HepG2 (cell line): Measurements from ENCODE around the gene CST8. TPM values are rescaled to one million over a fixed set of nuclear protein-coding genes. Genes with fewer than 3 reads are reported as not detected.

ENCODE experiments used
- ATAC-seq: fragments of 200-7000 bp; cut with Tn5 transposase; 3 replicates; pipeline ENCODE4 v1.9.1; 2020; ENCODE audit warnings: mild to moderate bottlenecking, moderate library complexity
- BruUV-seq: library from RNA; stranded (reverse); fragments of 400-500 nt; replicated peaks from 2 replicates; lab custom pipeline; 2021; lab: Mats Ljungman, UMichigan
- CTCF ChIA-PET: fragments of 300-600 bp; formaldehyde crosslinking; extraction: SDS; loops from one replicate; lab custom pipeline; 2021; ENCODE audit warnings: low total read pairs, inconsistent platforms, low intra/inter-chr PET ratio; lab: Yijun Ruan, JAX
- POLR2A ChIA-PET: fragments of 350-600 bp; sonication (Branson Sonifier 250); formaldehyde crosslinking; loops from one replicate; lab custom pipeline; 2020; ENCODE audit warnings: antibody characterized with exemption, inconsistent platforms; lab: Yijun Ruan, JAX
- DNase-seq: peaks from one replicate; pipeline ENCODE4 v3.0.0-alpha.2; 2015; ENCODE audit warnings: low spot score
- FAIRE-seq: peaks from 3 replicates; lab custom pipeline; 2011; peaks lifted over from hg19 to GRCh38; lab: Jason Lieb, UNC
- H2AFZ ChIP-seq: one replicate; pipeline ENCODE4 v1.6.1; 2011; ENCODE audit warnings: low read length, inconsistent platforms
- H3K27ac ChIP-seq: fragments of 300-600 bp; 3 replicates; pipeline ENCODE4 v1.8.0; 2011; ENCODE audit warnings: mixed run types, mild to moderate bottlenecking, mixed read lengths, low read length, inconsistent platforms; ENCODE audit not compliant: insufficient read depth; ENCODE audit errors: extremely low read length
- H3K27me3 ChIP-seq, 2 experiments: fragments of 200-600 bp in 1 of 2; 2 replicates in 1 of 2; 3 replicates in 1 of 2; pipeline versions ENCODE4 v1.6.0 to v1.8.0; 2011; ENCODE audit warnings: low read length in 2 of 2, mild to moderate bottlenecking in 2 of 2, moderate library complexity in 2 of 2, inconsistent platforms in 1 of 2; ENCODE audit not compliant: insufficient read depth in 2 of 2, control insufficient read depth in 1 of 2
- H3K36me3 ChIP-seq, 2 experiments: fragments of 200-600 bp in 1 of 2; replicated peaks in 1 of 2; 2 replicates in 1 of 2; 3 replicates in 1 of 2; pipeline versions ENCODE4 v1.5.1 to v1.8.0; 2011; ENCODE audit warnings: low read length in 2 of 2, inconsistent platforms in 1 of 2; ENCODE audit not compliant: insufficient read depth in 2 of 2, control insufficient read depth in 1 of 2
- H3K4me1 ChIP-seq: 2 replicates; pipeline ENCODE4 v1.5.1; 2012; ENCODE audit warnings: low read length, inconsistent platforms; ENCODE audit not compliant: insufficient read depth
- H3K4me2 ChIP-seq: 2 replicates; pipeline ENCODE4 v1.6.0; 2011; ENCODE audit warnings: low read depth, low read length, inconsistent platforms
- H3K4me3 ChIP-seq, 3 experiments: fragments of 200-600 bp in 1 of 3; sonication (generic), shearing (Covaris generic) in 1 of 3; replicated peaks in 1 of 3; 2 replicates each; pipeline ENCODE4 v1.5.1; 2011 to 2016; ENCODE audit warnings: low read length in 3 of 3, inconsistent platforms in 2 of 3, low read depth in 2 of 3, mild to moderate bottlenecking in 2 of 3, control low read depth in 1 of 3, mixed read lengths in 1 of 3; ENCODE audit not compliant: insufficient read depth in 1 of 3
- H3K79me2 ChIP-seq: one replicate; pipeline ENCODE4 v1.6.1; 2011; ENCODE audit warnings: low read length, inconsistent platforms; ENCODE audit not compliant: insufficient read depth
- H3K9ac ChIP-seq: 2 replicates; pipeline ENCODE4 v1.6.0; 2011; ENCODE audit warnings: mild to moderate bottlenecking, low read depth, low read length, inconsistent platforms; ENCODE audit not compliant: insufficient read depth
- H3K9me3 ChIP-seq: 2 replicates; pipeline ENCODE4 v1.5.1; 2012; ENCODE audit warnings: mild to moderate bottlenecking, low read length
- H4K20me1 ChIP-seq: 2 replicates; pipeline ENCODE4 v1.6.0; 2011; ENCODE audit warnings: inconsistent platforms, mild to moderate bottlenecking, low read length, moderate library complexity; ENCODE audit not compliant: insufficient read depth
- ELK4 ChIP-seq: sonication (generic); formaldehyde crosslinking; IDR thresholded peaks from 2 replicates; pipeline ENCODE4 v1.9.0; 2021; ENCODE audit warnings: missing genetic modification reagents, borderline replicate concordance
- FOXA3 ChIP-seq: IDR thresholded peaks from 2 replicates; pipeline ENCODE4 v1.6.1; 2016; ENCODE audit warnings: missing genetic modification reagents, missing compliant biosample characterization
- FOXK1 ChIP-seq: sonication (generic); formaldehyde crosslinking; IDR thresholded peaks from 2 replicates; pipeline ENCODE4 v1.4.0; 2020; ENCODE audit warnings: low read depth, missing genetic modification reagents, borderline replicate concordance
- MAFF ChIP-seq: IDR thresholded peaks from 2 replicates; pipeline ENCODE4 v1.6.1; 2011; ENCODE audit warnings: low read depth, low read length, improper control_type of control experiment
- PHF8 ChIP-seq: sonication (generic); formaldehyde crosslinking; IDR thresholded peaks from 2 replicates; pipeline ENCODE4 v1.5.0; 2020; ENCODE audit warnings: missing genetic modification reagents
- RBAK ChIP-seq: sonication (generic); formaldehyde crosslinking; IDR thresholded peaks from 2 replicates; pipeline ENCODE4 v1.5.1; 2020; ENCODE audit warnings: mild to moderate bottlenecking, missing genetic modification reagents
- SSRP1 ChIP-seq: IDR thresholded peaks from 2 replicates; pipeline ENCODE4 v1.6.1; 2016; ENCODE audit warnings: control low read depth
- ZBTB7A ChIP-seq: sonication (generic); formaldehyde crosslinking; IDR thresholded peaks from 2 replicates; pipeline ENCODE4 v1.8.0; 2022; ENCODE audit warnings: mild to moderate bottlenecking, missing genetic modification reagents
- ZMYM2 ChIP-seq: sonication (generic); formaldehyde crosslinking; IDR thresholded peaks from 2 replicates; pipeline ENCODE4 v1.8.0; 2022; ENCODE audit warnings: mild to moderate bottlenecking, missing genetic modification reagents
- ZNF691 ChIP-seq: sonication (generic); formaldehyde crosslinking; IDR thresholded peaks from 2 replicates; pipeline ENCODE4 v1.4.0; 2020; ENCODE audit warnings: missing genetic modification reagents, low read depth, mild to moderate bottlenecking, borderline replicate concordance
- WGBS: methylation state at CpG from one replicate; pipeline ENCODE4 v1.1.6; 2017; ENCODE audit warnings: low lambda C conversion rate; 5-methylcytosine and 5-hydroxymethylcytosine counted together
- in situ Hi-C: cut with HindIII; loops from 2 replicates; pipeline ENCODE4 v1.10.0; 2017; ENCODE audit warnings: low pct_unique_long_range_greater_than_20kb; ENCODE audit not compliant: extremely low pct_ligation_motif_present
- intact Hi-C: fragments of 100-400 bp; cut with micrococcal nuclease; formaldehyde crosslinking; loops from one replicate; pipeline ENCODE4 v1.10.0; 2022; ENCODE audit not compliant: unreplicated experiment
- polyA plus RNA-seq, 8 experiments: library from polyadenylated mRNA; depleted of rRNA in 3 of 8; stranded (reverse) in 7 of 8; unstranded in 1 of 8; fragments of >200 nt; fragmentation: Illumina TruSeq in 4 of 8; extraction: Trizol in 4 of 8; gene quantifications; 2 replicates each; pipeline versions ENCODE4 v1.2.1 to v1.2.3, GENCODE V29; 2011 to 2016; ENCODE audit warnings: low read depth in 4 of 8, missing spikeins in 1 of 8, mixed read lengths in 1 of 8; ENCODE audit not compliant: insufficient read depth in 1 of 8
- total RNA-seq, 5 experiments: library from RNA; depleted of rRNA; stranded (reverse); fragments of >200 nt; fragmentation: Illumina TruSeq; extraction: Trizol; gene quantifications; 2 replicates each; pipeline ENCODE4 v1.2.3, GENCODE V29; 2016; ENCODE audit warnings: low read depth in 1 of 5

Gene CST8
- total and polyA plus RNA-seq, 2 of the 13 experiments (the other 11 are each of a cell fraction or from before 2014, with no cell fraction given) = not detected

DNA sequence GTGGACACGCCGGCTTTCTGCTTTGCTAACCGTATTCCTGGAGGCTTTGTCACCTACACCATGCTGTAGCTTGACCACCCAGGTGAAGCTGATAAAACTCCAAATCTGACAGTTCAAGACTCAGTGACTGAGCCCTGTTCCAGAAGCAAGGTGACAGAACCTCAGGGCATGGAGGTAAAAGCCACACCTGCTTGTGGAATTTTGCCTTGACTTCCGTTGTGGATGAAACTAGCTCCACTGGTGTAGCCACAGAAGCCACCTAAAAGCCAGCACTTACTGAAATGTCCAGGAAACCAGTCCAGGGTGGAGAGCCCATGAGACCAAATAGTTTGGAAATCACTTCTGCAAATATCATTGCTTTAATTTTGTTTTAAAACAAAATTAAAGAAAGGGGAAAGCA lies 11.0 kb downstream of the CST8 start (continued):
- TF ChIP-seq ZMYM2 (CRISPR knock-in tag) (no peak), ELK4 (CRISPR knock-in tag) (no peak), PHF8 (no peak), ZNF691 (CRISPR knock-in tag) (no peak), RBAK (CRISPR knock-in tag) (no peak), FOXA3 (CRISPR knock-in tag) (no peak), MAFF (no peak), ZBTB7A (CRISPR knock-in tag) (no peak)

- intact Hi-C loops = no loop called here
- ATAC-seq (no peak), DNase-seq (no peak)
- Histone ChIP-seq H3K4me1 (peaks cover 2% of the 10 kb centered on the region), H3K79me2 (no peaks in the 10 kb centered on the region), H3K4me3 (no peak overlapping the region), H3K9ac (no peak overlapping the region), H4K20me1 (no peaks in the 10 kb centered on the region), H3K27me3 (peaks cover 0 to 43% of the 10 kb centered on the region in 2 experiments; a peak in 2 of 5 replicates)
- 26% methylated on average over 14 of the region's 14 CpGs for WGBS
- POLR2A ChIA-PET = no interaction called here
- TF ChIP-seq SSRP1 (CRISPR knock-in tag) (no peak), FOXK1 (CRISPR knock-in tag) (no peak)
- TF ChIP-seq, all 625 proteins: peak for 0
- no peaks in the 10 kb centered on the region for H3K36me3 ChIP-seq
- H3K27ac ChIP-seq = no peak overlapping the region
- FAIRE-seq = no peak
- CTCF ChIA-PET = no interaction called here
- H3K9me3 ChIP-seq = no peaks in the 10 kb centered on the region
- H3K4me2 ChIP-seq = no peak overlapping the region
- BruUV-seq = no TSS peak
- no peak overlapping the region for H2AFZ ChIP-seq
- in situ Hi-C loops = no loop called here
Observed at GRCh38 chr20:23503649-23504048, 12.7 kb downstream of the CST8 start.
